HEK293 (cell line): ENCODE data around the gene CPN2.
A peak's percentile ranks its signal among the peaks of the same experiment; 100 is the strongest.

Source experiments
- CTCF ChIA-PET: fragments of 350-600 bp; formaldehyde crosslinking; extraction: SDS; loops from one replicate; lab custom pipeline; 2021; ENCODE audit warnings: antibody characterized with exemption; lab: Yijun Ruan, JAX
- POLR2A ChIA-PET: fragments of 300-600 bp; formaldehyde crosslinking; extraction: SDS; loops from one replicate; lab custom pipeline; 2020; ENCODE audit warnings: antibody characterized with exemption, inconsistent platforms; lab: Yijun Ruan, JAX
- H3K27ac ChIP-seq: fragments of 200-500 bp; sonication (Bioruptor generic); 2 replicates; pipeline ENCODE4 v1.5.1; 2014; ENCODE audit warnings: low read depth, low read length, control low read depth, inconsistent platforms; ENCODE audit errors: extremely low read depth
- H3K36me3 ChIP-seq, 2 experiments: fragments of 200-500 bp in 1 of 2; sonication (Bioruptor generic) in 1 of 2; 1 replicate in 1 of 2; 2 replicates in 1 of 2; pipeline ENCODE4 v1.5.1; 2014 to 2017; ENCODE audit warnings: inconsistent platforms in 2 of 2, low read length in 2 of 2; ENCODE audit not compliant: control insufficient read depth in 2 of 2, insufficient read depth in 1 of 2
- H3K4me1 ChIP-seq: fragments of 200-500 bp; sonication (Bioruptor generic); 2 replicates; pipeline ENCODE4 v1.5.1; 2014; ENCODE audit warnings: mild to moderate bottlenecking, low read length, inconsistent platforms; ENCODE audit not compliant: control insufficient read depth, insufficient read depth
- H3K4me3 ChIP-seq: 2 replicates; pipeline ENCODE4 v1.5.1; 2011; ENCODE audit warnings: low read depth, mild to moderate bottlenecking, control low read depth, low read length, moderate library complexity
- H3K9me3 ChIP-seq: fragments of 200-500 bp; sonication (Bioruptor generic); 2 replicates; pipeline ENCODE4 v1.5.1; 2014; ENCODE audit warnings: low read depth, low read length, inconsistent platforms; ENCODE audit not compliant: control insufficient read depth, insufficient read depth
- PRDM10 ChIP-seq: fragments of 450-650 bp; formaldehyde crosslinking; IDR thresholded peaks from 2 replicates; pipeline ENCODE4 v1.5.1; 2016; ENCODE audit warnings: missing biosample characterization, missing genetic modification characterization
- SCRT2 ChIP-seq: fragments of 450-650 bp; formaldehyde crosslinking; IDR thresholded peaks from 2 replicates; pipeline ENCODE4 v1.5.1; 2016; ENCODE audit warnings: missing biosample characterization, missing genetic modification characterization
- ZBTB20 ChIP-seq: fragments of 450-650 bp; formaldehyde crosslinking; IDR thresholded peaks from 2 replicates; pipeline ENCODE4 v1.5.1; 2016; ENCODE audit warnings: missing biosample characterization, missing genetic modification characterization
- ZBTB44 ChIP-seq: fragments of 450-650 bp; IDR thresholded peaks from 2 replicates; pipeline ENCODE4 v1.5.1; 2018; ENCODE audit warnings: missing biosample characterization, mild to moderate bottlenecking, missing genetic modification characterization
- ZNF114 ChIP-seq: fragments of 450-650 bp; formaldehyde crosslinking; IDR thresholded peaks from 2 replicates; pipeline ENCODE4 v1.5.0; 2017; ENCODE audit warnings: missing biosample characterization, missing genetic modification characterization
- ZNF140 ChIP-seq: fragments of 450-650 bp; formaldehyde crosslinking; IDR thresholded peaks from 2 replicates; pipeline ENCODE4 v1.5.1; 2016; ENCODE audit warnings: missing biosample characterization, missing genetic modification characterization
- ZNF155 ChIP-seq: fragments of 450-650 bp; formaldehyde crosslinking; IDR thresholded peaks from 2 replicates; pipeline ENCODE4 v1.5.1; 2016; ENCODE audit warnings: missing biosample characterization, missing genetic modification characterization
- ZNF211 ChIP-seq: fragments of 450-650 bp; formaldehyde crosslinking; IDR thresholded peaks from 2 replicates; pipeline ENCODE4 v1.5.1; 2016; ENCODE audit warnings: low read depth, missing biosample characterization, missing genetic modification characterization
- ZNF239 ChIP-seq: fragments of 450-650 bp; formaldehyde crosslinking; IDR thresholded peaks from 2 replicates; pipeline ENCODE4 v1.5.1; 2016; ENCODE audit warnings: missing biosample characterization, missing genetic modification characterization
- ZNF26 ChIP-seq: fragments of 450-650 bp; formaldehyde crosslinking; IDR thresholded peaks from 2 replicates; pipeline ENCODE4 v1.5.1; 2016; ENCODE audit warnings: missing biosample characterization, missing genetic modification characterization
- ZNF292 ChIP-seq: fragments of 450-650 bp; formaldehyde crosslinking; IDR thresholded peaks from 2 replicates; pipeline ENCODE4 v1.5.1; 2016; ENCODE audit warnings: low read depth, missing biosample characterization, missing genetic modification characterization, borderline replicate concordance
- ZNF302 ChIP-seq: fragments of 450-650 bp; formaldehyde crosslinking; IDR thresholded peaks from 2 replicates; pipeline ENCODE4 v1.5.1; 2016; ENCODE audit warnings: missing biosample characterization, missing genetic modification characterization, low read depth
- ZNF324 ChIP-seq: fragments of 450-650 bp; formaldehyde crosslinking; IDR thresholded peaks from 2 replicates; pipeline ENCODE4 v1.5.1; 2016; ENCODE audit warnings: missing biosample characterization, missing genetic modification characterization
- ZNF398 ChIP-seq: fragments of 450-650 bp; formaldehyde crosslinking; IDR thresholded peaks from 2 replicates; pipeline ENCODE4 v1.5.1; 2017; ENCODE audit warnings: missing biosample characterization, missing genetic modification characterization
- ZSCAN30 ChIP-seq: fragments of 450-650 bp; IDR thresholded peaks from 2 replicates; pipeline ENCODE4 v1.5.1; 2018; ENCODE audit warnings: missing biosample characterization, mild to moderate bottlenecking, missing genetic modification characterization, moderate library complexity

Gene CPN2

GRCh38 chr3:194294199-194294894, 56.8 kb downstream of the CPN2 start:
- TF ChIP-seq SCRT2 (tag by site-specific recombination) (0 out of 2 replicates have a peak, but pooled peaks have one; percentile 20), ZBTB20 (tag by site-specific recombination) (no peak)
- no peak overlapping the region for H3K4me3 ChIP-seq
- no peaks in the 10 kb centered on the region for H3K4me1 ChIP-seq
- no peaks in the 10 kb centered on the region for H3K36me3 ChIP-seq
- no peak overlapping the region for H3K27ac ChIP-seq
- ChIA-PET POLR2A (no interaction called here), CTCF (interaction anchor here (0.9 to 1.1 kb wide), 2 partner anchors 15 to 23 kb away, joined by 3 read pairs; no protein-coding TSS in a partner anchor)
- H3K9me3 ChIP-seq = no peaks in the 10 kb centered on the region

- Histone ChIP-seq H3K27ac (no peak overlapping the region), H3K9me3 (no peaks in the 10 kb centered on the region), H3K36me3 (no peaks in the 10 kb centered on the region), H3K4me3 (no peak overlapping the region), H3K4me1 (no peaks in the 10 kb centered on the region)
- CTCF ChIA-PET = interaction anchor here (0.9 to 1.1 kb wide), 2 partner anchors 16 to 24 kb away, joined by 3 read pairs; no protein-coding TSS in a partner anchor
- TF ChIP-seq ZNF155 (tag by site-specific recombination) = no peak
- no peak for TF ChIP-seq ZNF302 (tag by site-specific recombination)
- no peak for TF ChIP-seq ZSCAN30 (tag by site-specific recombination)
- no peak for TF ChIP-seq ZNF324 (tag by site-specific recombination)
- TF ChIP-seq ZNF292 = no peak
- TF ChIP-seq ZNF114 = no peak
- TF ChIP-seq PRDM10 (tag by site-specific recombination) = no peak
- TF ChIP-seq ZNF26 (tag by site-specific recombination) = no peak
- no peak for TF ChIP-seq ZNF211 (tag by site-specific recombination)
- TF ChIP-seq ZNF140 (tag by site-specific recombination) = no peak
- no peak for TF ChIP-seq ZNF239 (tag by site-specific recombination)
- no peak for TF ChIP-seq ZNF398
- no peak for TF ChIP-seq ZBTB44 (tag by site-specific recombination)
- POLR2A ChIA-PET = no interaction called here
Measured at GRCh38 chr3:194293546-194294198, 57.5 kb downstream of the CPN2 start.
